Liver (tissue), 3 donors: ENCODE results near the gene NPAS4.

Source experiments
- EGR1 ChIP-seq, 2 donors: IDR thresholded peaks; 2 replicates each; pipeline ENCODE4 v1.6.1; 2016 to 2018; ENCODE audit warnings: antibody characterized with exemption in 2 of 2, low read depth in 2 of 2
- FOXA1 ChIP-seq: IDR thresholded peaks from 2 replicates; pipeline ENCODE4 v1.6.1; 2016; ENCODE audit warnings: antibody characterized with exemption
- MAX ChIP-seq: IDR thresholded peaks from 2 replicates; pipeline ENCODE4 v1.6.1; 2016; ENCODE audit warnings: antibody characterized with exemption
- RAD21 ChIP-seq, 2 donors: IDR thresholded peaks; 2 replicates each; pipeline ENCODE4 v1.6.1; 2016; ENCODE audit warnings: antibody characterized with exemption in 2 of 2, mild to moderate bottlenecking in 2 of 2
- SP1 ChIP-seq: IDR thresholded peaks from 2 replicates; pipeline ENCODE4 v1.6.1; 2018; ENCODE audit warnings: antibody characterized with exemption, mild to moderate bottlenecking
- TAF1 ChIP-seq: conservative IDR thresholded peaks from 2 replicates; pipeline ENCODE4 v1.6.1; 2016; ENCODE audit warnings: antibody characterized with exemption, mild to moderate bottlenecking
- YY1 ChIP-seq: IDR thresholded peaks from 2 replicates; pipeline ENCODE4 v1.6.1; 2016; ENCODE audit warnings: antibody characterized with exemption, mild to moderate bottlenecking
- TF ChIP-seq, protein P1 (sequence below): fragments of 150-350 bp; IDR thresholded peaks from 2 replicates; pipeline ENCODE4 v1.5.1; 2017; ENCODE audit warnings: improper control_type of control experiment, low read depth, low read length; ENCODE audit not compliant: missing input control
- TF ChIP-seq, protein P2 (sequence below): IDR thresholded peaks from 2 replicates; pipeline ENCODE4 v1.6.1; 2016; ENCODE audit warnings: antibody characterized with exemption, mild to moderate bottlenecking
- TF ChIP-seq, protein P3 (sequence below): IDR thresholded peaks from 2 replicates; pipeline ENCODE4 v1.6.1; 2016; ENCODE audit warnings: antibody characterized with exemption
- donor health status: healthy.
- donor health status: healthy.

- no peak for TF ChIP-seq MAX
- TF ChIP-seq, protein P1, sequence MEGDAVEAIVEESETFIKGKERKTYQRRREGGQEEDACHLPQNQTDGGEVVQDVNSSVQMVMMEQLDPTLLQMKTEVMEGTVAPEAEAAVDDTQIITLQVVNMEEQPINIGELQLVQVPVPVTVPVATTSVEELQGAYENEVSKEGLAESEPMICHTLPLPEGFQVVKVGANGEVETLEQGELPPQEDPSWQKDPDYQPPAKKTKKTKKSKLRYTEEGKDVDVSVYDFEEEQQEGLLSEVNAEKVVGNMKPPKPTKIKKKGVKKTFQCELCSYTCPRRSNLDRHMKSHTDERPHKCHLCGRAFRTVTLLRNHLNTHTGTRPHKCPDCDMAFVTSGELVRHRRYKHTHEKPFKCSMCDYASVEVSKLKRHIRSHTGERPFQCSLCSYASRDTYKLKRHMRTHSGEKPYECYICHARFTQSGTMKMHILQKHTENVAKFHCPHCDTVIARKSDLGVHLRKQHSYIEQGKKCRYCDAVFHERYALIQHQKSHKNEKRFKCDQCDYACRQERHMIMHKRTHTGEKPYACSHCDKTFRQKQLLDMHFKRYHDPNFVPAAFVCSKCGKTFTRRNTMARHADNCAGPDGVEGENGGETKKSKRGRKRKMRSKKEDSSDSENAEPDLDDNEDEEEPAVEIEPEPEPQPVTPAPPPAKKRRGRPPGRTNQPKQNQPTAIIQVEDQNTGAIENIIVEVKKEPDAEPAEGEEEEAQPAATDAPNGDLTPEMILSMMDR: no peak
- TF ChIP-seq, protein P2, sequence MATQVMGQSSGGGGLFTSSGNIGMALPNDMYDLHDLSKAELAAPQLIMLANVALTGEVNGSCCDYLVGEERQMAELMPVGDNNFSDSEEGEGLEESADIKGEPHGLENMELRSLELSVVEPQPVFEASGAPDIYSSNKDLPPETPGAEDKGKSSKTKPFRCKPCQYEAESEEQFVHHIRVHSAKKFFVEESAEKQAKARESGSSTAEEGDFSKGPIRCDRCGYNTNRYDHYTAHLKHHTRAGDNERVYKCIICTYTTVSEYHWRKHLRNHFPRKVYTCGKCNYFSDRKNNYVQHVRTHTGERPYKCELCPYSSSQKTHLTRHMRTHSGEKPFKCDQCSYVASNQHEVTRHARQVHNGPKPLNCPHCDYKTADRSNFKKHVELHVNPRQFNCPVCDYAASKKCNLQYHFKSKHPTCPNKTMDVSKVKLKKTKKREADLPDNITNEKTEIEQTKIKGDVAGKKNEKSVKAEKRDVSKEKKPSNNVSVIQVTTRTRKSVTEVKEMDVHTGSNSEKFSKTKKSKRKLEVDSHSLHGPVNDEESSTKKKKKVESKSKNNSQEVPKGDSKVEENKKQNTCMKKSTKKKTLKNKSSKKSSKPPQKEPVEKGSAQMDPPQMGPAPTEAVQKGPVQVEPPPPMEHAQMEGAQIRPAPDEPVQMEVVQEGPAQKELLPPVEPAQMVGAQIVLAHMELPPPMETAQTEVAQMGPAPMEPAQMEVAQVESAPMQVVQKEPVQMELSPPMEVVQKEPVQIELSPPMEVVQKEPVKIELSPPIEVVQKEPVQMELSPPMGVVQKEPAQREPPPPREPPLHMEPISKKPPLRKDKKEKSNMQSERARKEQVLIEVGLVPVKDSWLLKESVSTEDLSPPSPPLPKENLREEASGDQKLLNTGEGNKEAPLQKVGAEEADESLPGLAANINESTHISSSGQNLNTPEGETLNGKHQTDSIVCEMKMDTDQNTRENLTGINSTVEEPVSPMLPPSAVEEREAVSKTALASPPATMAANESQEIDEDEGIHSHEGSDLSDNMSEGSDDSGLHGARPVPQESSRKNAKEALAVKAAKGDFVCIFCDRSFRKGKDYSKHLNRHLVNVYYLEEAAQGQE: no peak
- no peak for TF ChIP-seq RAD21 (IDR thresholded peaks at IDR 0.05)
- no peak for TF ChIP-seq SP1
- TF ChIP-seq, protein P3, sequence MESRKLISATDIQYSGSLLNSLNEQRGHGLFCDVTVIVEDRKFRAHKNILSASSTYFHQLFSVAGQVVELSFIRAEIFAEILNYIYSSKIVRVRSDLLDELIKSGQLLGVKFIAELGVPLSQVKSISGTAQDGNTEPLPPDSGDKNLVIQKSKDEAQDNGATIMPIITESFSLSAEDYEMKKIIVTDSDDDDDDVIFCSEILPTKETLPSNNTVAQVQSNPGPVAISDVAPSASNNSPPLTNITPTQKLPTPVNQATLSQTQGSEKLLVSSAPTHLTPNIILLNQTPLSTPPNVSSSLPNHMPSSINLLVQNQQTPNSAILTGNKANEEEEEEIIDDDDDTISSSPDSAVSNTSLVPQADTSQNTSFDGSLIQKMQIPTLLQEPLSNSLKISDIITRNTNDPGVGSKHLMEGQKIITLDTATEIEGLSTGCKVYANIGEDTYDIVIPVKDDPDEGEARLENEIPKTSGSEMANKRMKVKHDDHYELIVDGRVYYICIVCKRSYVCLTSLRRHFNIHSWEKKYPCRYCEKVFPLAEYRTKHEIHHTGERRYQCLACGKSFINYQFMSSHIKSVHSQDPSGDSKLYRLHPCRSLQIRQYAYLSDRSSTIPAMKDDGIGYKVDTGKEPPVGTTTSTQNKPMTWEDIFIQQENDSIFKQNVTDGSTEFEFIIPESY: no peak
- no peak for TF ChIP-seq EGR1 (IDR thresholded peaks at IDR 0.05; ENCODE audit: low read depth in 2 of 2)
- no peak for TF ChIP-seq FOXA1
- TF ChIP-seq YY1: no peak
- no peak for TF ChIP-seq TAF1
Observed at GRCh38 chr11:66470015-66470414, 49.2 kb downstream of the NPAS4 start.
